Measurements from ENCODE around the gene EVPL.

EVPL gene

DNA sequence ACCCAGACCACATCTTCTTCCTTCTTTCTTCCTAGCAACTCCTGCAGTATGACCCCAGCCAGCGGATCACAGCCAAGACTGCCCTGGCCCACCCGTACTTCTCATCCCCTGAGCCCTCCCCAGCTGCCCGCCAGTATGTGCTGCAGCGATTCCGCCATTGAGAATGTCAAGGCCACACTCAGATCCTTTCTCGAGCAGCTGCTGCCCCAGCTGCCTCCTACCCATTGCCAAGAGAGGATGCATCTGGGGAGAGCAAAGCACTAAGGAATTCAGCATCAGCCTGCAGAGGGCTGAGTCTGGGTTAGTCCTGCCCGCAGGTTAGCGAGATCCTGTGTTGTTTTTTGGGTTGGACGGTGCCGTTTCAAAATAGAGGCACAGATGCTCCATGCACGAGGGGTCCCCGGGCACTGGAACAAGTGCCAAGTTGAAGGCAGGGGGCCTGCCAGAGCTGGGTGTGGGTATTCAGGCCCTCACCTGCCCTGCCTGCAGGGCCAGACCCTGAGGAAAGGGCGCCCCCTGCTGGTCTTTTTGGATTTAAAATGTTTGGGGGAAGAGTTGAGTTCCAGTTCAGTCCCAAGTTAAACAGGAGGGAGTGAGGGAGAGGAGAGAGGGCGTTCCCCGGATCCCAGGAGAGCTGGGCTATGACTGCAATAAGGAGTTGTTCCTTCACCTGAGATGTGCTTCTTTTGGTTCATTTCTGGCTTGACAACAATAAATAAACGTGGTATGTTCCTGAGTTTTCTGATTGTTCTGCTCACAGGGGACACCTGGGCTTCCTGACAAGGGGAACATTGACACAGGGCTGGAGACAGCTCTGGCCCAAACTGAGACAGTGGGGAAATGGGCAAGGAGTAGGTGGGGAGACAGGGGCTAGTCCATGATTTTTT lies 21.6 kb downstream of the EVPL start:
- H3K4me3 ChIP-seq (replicated peaks; ENCODE audit: low read depth, low read length), result no peak overlapping the region
- TF ChIP-seq, protein P1, sequence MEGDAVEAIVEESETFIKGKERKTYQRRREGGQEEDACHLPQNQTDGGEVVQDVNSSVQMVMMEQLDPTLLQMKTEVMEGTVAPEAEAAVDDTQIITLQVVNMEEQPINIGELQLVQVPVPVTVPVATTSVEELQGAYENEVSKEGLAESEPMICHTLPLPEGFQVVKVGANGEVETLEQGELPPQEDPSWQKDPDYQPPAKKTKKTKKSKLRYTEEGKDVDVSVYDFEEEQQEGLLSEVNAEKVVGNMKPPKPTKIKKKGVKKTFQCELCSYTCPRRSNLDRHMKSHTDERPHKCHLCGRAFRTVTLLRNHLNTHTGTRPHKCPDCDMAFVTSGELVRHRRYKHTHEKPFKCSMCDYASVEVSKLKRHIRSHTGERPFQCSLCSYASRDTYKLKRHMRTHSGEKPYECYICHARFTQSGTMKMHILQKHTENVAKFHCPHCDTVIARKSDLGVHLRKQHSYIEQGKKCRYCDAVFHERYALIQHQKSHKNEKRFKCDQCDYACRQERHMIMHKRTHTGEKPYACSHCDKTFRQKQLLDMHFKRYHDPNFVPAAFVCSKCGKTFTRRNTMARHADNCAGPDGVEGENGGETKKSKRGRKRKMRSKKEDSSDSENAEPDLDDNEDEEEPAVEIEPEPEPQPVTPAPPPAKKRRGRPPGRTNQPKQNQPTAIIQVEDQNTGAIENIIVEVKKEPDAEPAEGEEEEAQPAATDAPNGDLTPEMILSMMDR (IDR thresholded peaks at IDR 0.05; ENCODE audit: low read depth, low read length, missing control alignments), result peak; percentile 69

DNA sequence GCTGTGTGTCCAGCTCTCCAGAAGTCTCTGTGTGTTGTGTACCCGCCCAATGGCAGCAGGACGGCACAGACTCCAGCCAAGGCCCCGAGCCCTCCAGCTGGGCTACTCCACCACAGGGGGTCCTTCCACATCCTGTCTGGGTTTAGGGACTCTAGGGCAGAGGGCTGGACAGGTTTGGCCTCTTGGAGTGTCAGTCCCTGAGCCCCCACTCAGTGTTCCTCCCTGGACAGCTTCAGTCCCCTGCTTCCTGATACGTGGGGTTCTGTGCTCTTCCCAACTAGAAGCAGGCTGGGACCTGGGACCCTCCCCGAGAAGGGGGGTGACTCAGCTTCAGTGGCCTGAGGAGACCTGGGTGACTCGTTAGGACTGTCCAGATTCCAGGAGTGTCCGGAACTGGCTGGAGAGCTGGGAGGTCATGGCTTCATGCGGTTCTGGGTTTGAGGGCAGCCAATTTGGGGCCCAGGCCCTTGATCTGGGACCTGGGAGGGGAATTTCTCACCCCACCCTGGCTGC lies 22.3 kb downstream of the EVPL start:
- no peak for DNase-seq (ENCODE audit: extremely low read depth, low read depth)
- H3K4me3 ChIP-seq (replicated peaks; ENCODE audit: low read depth, low read length), result no peak overlapping the region
- TF ChIP-seq, protein P1 (IDR thresholded peaks at IDR 0.05; ENCODE audit: low read depth, low read length, missing control alignments), result no peak

More for the DNA sequence above, 21.6 kb downstream of the EVPL start:
- no peak for DNase-seq (ENCODE audit: extremely low read depth, low read depth)

DNA sequence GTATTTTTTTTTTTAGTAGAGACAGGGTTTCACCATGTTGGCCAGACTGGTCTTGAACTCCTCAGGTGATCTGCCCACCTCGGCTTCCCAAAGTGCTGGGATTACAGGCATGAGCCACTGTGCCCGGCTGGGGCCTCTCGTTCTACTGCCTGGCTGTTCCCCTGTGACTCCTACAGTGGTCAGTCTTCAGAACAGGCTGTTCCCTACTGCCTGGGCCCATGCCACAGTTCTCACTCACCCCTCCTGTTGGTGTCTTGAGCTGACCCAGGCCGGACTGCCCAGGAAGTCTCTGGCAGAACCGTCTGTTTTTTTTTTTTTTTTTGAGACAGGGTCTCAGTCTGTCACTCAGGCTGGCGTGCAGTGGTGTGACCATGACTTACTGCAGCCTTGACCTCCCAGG lies 23.2 kb downstream of the EVPL start:
- DNase-seq (ENCODE audit: extremely low read depth, low read depth), result no peak
- TF ChIP-seq, protein P1 (IDR thresholded peaks at IDR 0.05; ENCODE audit: low read depth, low read length, missing control alignments), result no peak
- no peak overlapping the region for H3K4me3 ChIP-seq (replicated peaks; ENCODE audit: low read depth, low read length)

DNA sequence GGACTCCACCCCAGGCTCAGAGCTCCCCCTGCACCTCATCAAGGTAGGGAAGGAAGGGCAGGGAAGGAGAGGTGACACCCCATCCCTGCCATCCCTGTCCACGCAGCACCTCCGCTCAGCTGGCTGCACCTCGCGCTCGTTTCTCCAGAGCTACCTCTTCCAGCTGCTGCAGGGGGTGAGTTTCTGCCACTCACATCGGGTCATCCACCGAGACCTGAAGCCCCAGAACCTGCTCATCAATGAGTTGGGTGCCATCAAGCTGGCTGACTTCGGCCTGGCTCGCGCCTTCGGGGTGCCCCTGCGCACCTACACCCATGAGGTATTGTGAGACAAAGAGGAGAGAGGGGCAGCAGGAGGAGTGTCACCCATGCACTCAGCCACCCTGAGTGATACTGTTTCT lies 25.0 kb downstream of the EVPL start:
- TF ChIP-seq, protein P1 (IDR thresholded peaks at IDR 0.05; ENCODE audit: low read depth, low read length, missing control alignments), result no peak
- H3K4me3 ChIP-seq (replicated peaks; ENCODE audit: low read depth, low read length), result no peak overlapping the region
- DNase-seq (ENCODE audit: extremely low read depth, low read depth), result no peak

DNA sequence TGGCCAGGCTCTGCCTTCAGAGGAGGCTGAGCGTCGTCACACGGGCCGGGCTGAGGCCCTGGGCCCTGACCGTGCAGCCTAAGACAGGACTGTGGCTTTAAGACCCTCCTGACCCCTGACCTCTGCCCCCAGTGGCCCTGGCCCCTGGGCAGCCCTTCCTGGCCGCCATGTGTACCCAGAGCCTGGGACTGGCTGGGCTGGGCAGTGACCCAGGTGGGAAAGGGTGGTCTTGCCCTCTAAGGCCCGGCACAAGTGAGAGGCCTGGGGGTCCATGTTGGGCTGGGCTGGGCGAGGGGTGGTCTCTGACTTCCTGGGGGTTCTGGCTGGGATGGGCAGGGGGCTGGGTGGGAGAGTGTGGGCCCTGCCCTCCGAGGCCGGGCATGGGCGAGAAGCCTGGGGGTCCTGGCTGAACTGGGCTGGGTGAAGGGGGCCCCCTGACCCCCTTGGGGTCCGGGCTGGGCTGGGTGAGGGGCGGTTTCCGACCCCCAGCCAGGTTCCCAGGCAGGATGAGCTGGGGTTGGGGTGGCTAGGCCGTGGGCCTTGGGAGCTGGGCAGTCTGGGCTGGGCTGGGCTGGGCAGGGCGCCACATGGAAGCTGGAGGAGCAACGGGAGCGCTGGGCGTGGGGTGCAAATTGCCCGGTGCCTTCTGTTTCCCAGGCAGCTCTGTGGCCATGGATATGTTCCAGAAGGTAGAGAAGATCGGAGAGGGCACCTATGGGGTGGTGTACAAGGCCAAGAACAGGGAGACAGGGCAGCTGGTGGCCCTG lies 26.2 kb downstream of the EVPL start, which contains the start of gene CDK3:
Gene CDK3, plus strand, starts transcription at position 101 of the 767 bp plus-strand sequence. Its CDS starts 571 bp downstream, at position 672.
- TF ChIP-seq, protein P1 (IDR thresholded peaks at IDR 0.05; ENCODE audit: low read depth, low read length, missing control alignments), result no peak
- no peak for DNase-seq (ENCODE audit: extremely low read depth, low read depth)
- no peak within 1 kb of the TSS for H3K4me3 ChIP-seq (replicated peaks; ENCODE audit: low read depth, low read length)

DNA sequence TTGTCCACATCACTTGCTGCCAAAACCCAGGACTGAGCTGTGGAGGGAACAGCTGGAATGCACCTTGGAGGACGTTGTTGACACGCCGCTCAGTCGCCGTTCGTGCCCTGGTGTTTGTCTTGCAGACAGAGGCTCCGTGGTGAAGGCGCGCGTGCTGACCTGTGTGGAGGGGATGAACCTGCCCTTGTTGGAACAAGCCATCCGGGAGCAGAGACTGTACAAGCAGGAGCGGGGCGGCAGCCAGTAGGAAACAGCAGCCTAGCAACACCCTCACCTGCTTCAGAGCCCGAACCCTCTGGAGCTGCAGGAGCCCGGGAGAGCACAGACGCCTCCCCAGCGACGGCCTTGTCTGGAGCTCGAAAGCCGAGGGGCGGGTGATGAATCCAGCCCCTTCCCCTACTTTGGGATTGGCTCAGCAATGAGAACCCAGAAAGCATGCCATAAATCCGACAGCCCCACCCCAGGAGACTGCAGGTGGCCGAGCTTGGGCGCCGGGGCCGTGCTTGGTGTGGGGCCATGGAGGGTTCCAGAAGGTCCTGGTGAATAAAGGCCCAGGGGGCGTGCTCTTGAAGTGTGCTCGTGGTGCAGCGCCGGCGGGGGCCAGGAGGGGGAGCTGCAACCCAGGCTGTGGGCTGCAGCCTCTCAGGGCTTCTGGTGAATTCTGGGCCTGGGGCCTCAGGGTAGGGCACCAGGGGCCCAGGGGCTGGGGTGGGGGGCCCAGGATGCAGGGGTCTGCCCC lies 26.9 kb downstream of the EVPL start:
- H3K4me3 ChIP-seq (replicated peaks; ENCODE audit: low read depth, low read length), result no peak overlapping the region
- TF ChIP-seq, protein P1 (IDR thresholded peaks at IDR 0.05; ENCODE audit: low read depth, low read length, missing control alignments), result peak; percentile 86
- DNase-seq (ENCODE audit: extremely low read depth, low read depth), result no peak

Measured in HFF-Myc (cell line).